RWPE2 (cell line): ENCODE data around the gene C3AR1.

Experiments used
- ATAC-seq: fragments of 200-7000 bp; cut with Tn5 transposase; 3 replicates; pipeline ENCODE4 v1.9.1; 2021; ENCODE audit warnings: low read depth
- DNase-seq: peaks from one replicate; pipeline ENCODE4 v3.0.0-alpha.2; 2020; ENCODE audit warnings: low spot score
- H3K27ac ChIP-seq: fragments of 450-650 bp; 2 replicates; pipeline ENCODE4 v1.5.1; 2017; ENCODE audit warnings: mild to moderate bottlenecking; ENCODE audit not compliant: poor library complexity, severe bottlenecking
- H3K27me3 ChIP-seq: fragments of 250-450 bp; sonication (Bioruptor Pico); 2 replicates; pipeline ENCODE4 v1.5.1; 2021; ENCODE audit warnings: mild to moderate bottlenecking, moderate library complexity; ENCODE audit not compliant: insufficient read depth, poor library complexity, severe bottlenecking
- H3K36me3 ChIP-seq: fragments of 250-450 bp; sonication (Bioruptor Pico); 2 replicates; pipeline ENCODE4 v1.5.1; 2020; ENCODE audit warnings: low read depth, mild to moderate bottlenecking, moderate library complexity
- H3K4me1 ChIP-seq: fragments of 250-450 bp; sonication (Bioruptor Pico); 2 replicates; pipeline ENCODE4 v1.5.1; 2021; ENCODE audit warnings: mild to moderate bottlenecking, moderate library complexity; ENCODE audit not compliant: insufficient read depth, poor library complexity, severe bottlenecking
- H3K4me3 ChIP-seq: fragments of 250-450 bp; sonication (Bioruptor Pico); 2 replicates; pipeline ENCODE4 v1.5.1; 2021; ENCODE audit warnings: mild to moderate bottlenecking, moderate library complexity; ENCODE audit not compliant: severe bottlenecking
- H3K9me3 ChIP-seq: fragments of 250-450 bp; sonication (Bioruptor Pico); 2 replicates; pipeline ENCODE4 v1.5.1; 2021; ENCODE audit warnings: mild to moderate bottlenecking, moderate library complexity; ENCODE audit not compliant: severe bottlenecking
- CTCF ChIP-seq: fragments of 450-650 bp; IDR thresholded peaks from one replicate; pipeline ENCODE4 v1.5.1; 2017; ENCODE audit warnings: mild to moderate bottlenecking, moderate library complexity; ENCODE audit not compliant: poor library complexity, severe bottlenecking

Gene C3AR1

GRCh38 chr12:8037046-8037663 lies 29.0 kb downstream of the C3AR1 start:
- TF ChIP-seq CTCF = no peak
- ATAC-seq (no peak), DNase-seq (no peak)
- H3K27me3 ChIP-seq = no peaks in the 10 kb centered on the region
- H3K27ac ChIP-seq = no peak overlapping the region
- H3K4me3 ChIP-seq = no peak overlapping the region
- H3K9me3 ChIP-seq = no peaks in the 10 kb centered on the region
- no peaks in the 10 kb centered on the region for H3K4me1 ChIP-seq
- H3K36me3 ChIP-seq = no peaks in the 10 kb centered on the region

GRCh38 chr12:8036346-8036745 lies 29.8 kb downstream of the C3AR1 start:
- H3K36me3 ChIP-seq = no peaks in the 10 kb centered on the region
- H3K4me3 ChIP-seq = no peak overlapping the region
- ATAC-seq (no peak), DNase-seq (no peak)
- no peaks in the 10 kb centered on the region for H3K9me3 ChIP-seq
- H3K4me1 ChIP-seq = no peaks in the 10 kb centered on the region
- H3K27ac ChIP-seq = no peak overlapping the region
- TF ChIP-seq CTCF = no peak
- H3K27me3 ChIP-seq = no peaks in the 10 kb centered on the region

GRCh38 chr12:8035440-8036010 lies 30.6 kb downstream of the C3AR1 start:
- Histone ChIP-seq H3K4me3 (no peak overlapping the region), H3K4me1 (no peaks in the 10 kb centered on the region), H3K36me3 (no peaks in the 10 kb centered on the region), H3K27me3 (no peaks in the 10 kb centered on the region), H3K27ac (no peak overlapping the region), H3K9me3 (no peaks in the 10 kb centered on the region)
- ATAC-seq (no peak), DNase-seq (no peak)
- TF ChIP-seq CTCF = no peak

- ATAC-seq (no peak), DNase-seq (no peak)
- Histone ChIP-seq H3K27ac (no peak overlapping the region), H3K9me3 (no peaks in the 10 kb centered on the region), H3K4me3 (no peak overlapping the region), H3K27me3 (no peaks in the 10 kb centered on the region), H3K4me1 (no peaks in the 10 kb centered on the region), H3K36me3 (no peaks in the 10 kb centered on the region)
- no peak for TF ChIP-seq CTCF
Measured at GRCh38 chr12:8034802-8035201, 31.4 kb downstream of the C3AR1 start.

- peak overlapping the region; percentile 77 for H3K4me3 ChIP-seq
- peak overlapping the region; percentile 39 for H3K27ac ChIP-seq
- no peaks in the 10 kb centered on the region for H3K4me1 ChIP-seq
- no peaks in the 10 kb centered on the region for H3K27me3 ChIP-seq
- H3K36me3 ChIP-seq = no peaks in the 10 kb centered on the region
- H3K9me3 ChIP-seq = no peaks in the 10 kb centered on the region
- DNase-seq (no peak), ATAC-seq (peak; percentile 30; the same call in 1 of the 3 replicates)
- TF ChIP-seq CTCF = no peak
Measured at GRCh38 chr12:8033153-8034044, 32.8 kb downstream of the C3AR1 start.
